H1 (cell line): Measurements from ENCODE around the gene ASB3. TPM values are rescaled to one million over a fixed set of nuclear protein-coding genes. Genes with fewer than 3 reads are reported as not detected.

ENCODE experiments used
- BCL11A ChIP-seq, 2 experiments: IDR thresholded peaks; one replicate each; pipeline ENCODE4 v1.6.1; 2011; ENCODE audit warnings: low read depth in 2 of 2, low read length in 2 of 2, mild to moderate bottlenecking in 2 of 2
- KDM5A ChIP-seq: fragments of 200-600 bp; IDR thresholded peaks from 2 replicates; pipeline ENCODE4 v1.7.1; 2012; ENCODE audit warnings: mild to moderate bottlenecking, low read length, inconsistent platforms, mixed read lengths
- MAFK ChIP-seq: IDR thresholded peaks from 2 replicates; pipeline ENCODE4 v1.6.1; 2012; ENCODE audit warnings: low read depth, mild to moderate bottlenecking, improper control_type of control experiment, low read length
- SIN3A ChIP-seq, 2 experiments: IDR thresholded peaks in 1 of 2; conservative IDR thresholded peaks in 1 of 2; 2 replicates each; pipeline ENCODE4 v1.6.1; 2011 to 2012; ENCODE audit warnings: low read length in 2 of 2, improper control_type of control experiment in 1 of 2, low read depth in 1 of 2, mild to moderate bottlenecking in 1 of 2
- polyA plus RNA-seq, 7 experiments: library from polyadenylated mRNA; depleted of rRNA in 3 of 7; stranded (reverse) in 5 of 7; unstranded in 2 of 7; fragments of >200 nt in 5 of 7; fragments of 200-250 nt in 2 of 7; gene quantifications; 1 replicate in 5 of 7; 2 replicates in 1 of 7; 4 replicates in 1 of 7; pipeline versions ENCODE4 v1.2.1 to v1.2.3, GENCODE V29; 2011 to 2013; ENCODE audit warnings: missing spikeins in 2 of 7, mixed read lengths in 2 of 7
- total RNA-seq: library from RNA; stranded (reverse); fragmentation: NEBNext Ultra II Directional; extraction: Animal tissue kit (Norgen Biotek cat#: 25700); gene quantifications from 2 replicates; pipeline ENCODE4 v1.2.1, GENCODE V29; 2021

ASB3 gene
- total and polyA plus RNA-seq, 2 of the 8 experiments (the other 6 are each of a cell fraction or from before 2014, with no cell fraction given) = 22.6 to 25.4 TPM

DNA sequence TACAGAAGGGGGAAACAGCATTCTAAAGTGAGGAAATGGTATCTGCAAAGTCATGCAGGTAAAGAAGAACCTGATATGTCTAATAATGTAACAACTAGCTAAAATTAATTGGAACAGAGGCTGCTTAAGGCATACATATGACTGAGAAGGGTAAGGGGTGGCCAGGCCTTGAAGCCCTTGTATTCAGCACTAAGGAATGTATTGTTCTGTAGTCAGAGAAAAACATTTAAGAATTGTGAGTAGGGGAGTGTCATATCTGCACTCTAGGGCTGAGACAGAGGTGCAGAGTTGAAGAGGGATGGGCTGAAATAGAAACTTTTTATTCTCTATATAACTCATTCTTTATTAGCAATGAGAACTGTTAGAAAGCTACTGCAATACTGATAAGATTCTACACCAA lies 164.6 kb downstream of the ASB3 start (continued):
- TF ChIP-seq MAFK (no peak), SIN3A (conservative IDR thresholded peaks at IDR 0.05 in 1 of 2, IDR thresholded peaks at IDR 0.05 in 1 of 2; ENCODE audit: low read depth in 1 of 2, low read length in 2 of 2) (no peak), BCL11A (IDR thresholded peaks at IDR 0.05; ENCODE audit: low read depth in 2 of 2, low read length in 2 of 2) (no peak), KDM5A (no peak)
